Stimulated activated CD8-positive, alpha-beta memory T cell treated with anti-CD3 and anti-CD28 coated beads, Interleukin-12 subunit alpha, Interleukin-12 subunit beta, amount 100 ng/mL, for 4 hours (primary cell): ENCODE results near the gene MAGI1.
"Not testable (repeated sequence)": the region's sequence is repeated elsewhere in the genome, so short reads cannot be mapped to it uniquely, and the experiment has no call there.

Experiments used
- DNase-seq: peaks from one replicate; pipeline ENCODE4 v3.0.0-alpha.2; 2020; ENCODE audit warnings: low read depth

MAGI1 gene

GRCh38 chr3:65587650-65588439 is 450.9 kb downstream of the MAGI1 start:
- DNase-seq, result no peak

- DNase-seq, result no peak
These were observed 453.8 kb downstream of the MAGI1 start for GRCh38 chr3:65584913-65585312.

GRCh38 chr3:65584002-65584401 is 454.7 kb downstream of the MAGI1 start:
- DNase-seq, result no peak

DNA sequence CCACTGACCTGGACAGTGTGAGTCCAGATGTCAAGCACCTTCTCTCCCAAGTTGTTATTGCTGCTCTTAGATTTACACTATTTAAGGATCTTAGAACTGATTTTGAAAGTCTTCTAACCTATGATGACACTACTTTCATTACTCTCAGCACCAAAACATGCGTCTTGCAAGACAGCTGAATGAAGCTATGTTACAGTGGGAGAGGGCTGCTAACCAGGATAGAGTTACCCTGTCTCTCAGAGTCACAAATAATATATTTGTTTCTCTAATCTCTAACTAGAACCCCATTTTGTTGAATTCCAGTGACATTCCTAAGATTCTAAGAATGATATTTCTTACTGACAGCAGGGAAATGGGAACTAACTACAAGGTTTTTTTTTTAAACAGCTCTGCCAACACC is 455.5 kb downstream of the MAGI1 start:
- no peak for DNase-seq

GRCh38 chr3:65582012-65582717 is 456.6 kb downstream of the MAGI1 start:
- DNase-seq, result no peak

- no peak for DNase-seq
These were observed 457.4 kb downstream of the MAGI1 start for GRCh38 chr3:65581313-65581712.

DNA sequence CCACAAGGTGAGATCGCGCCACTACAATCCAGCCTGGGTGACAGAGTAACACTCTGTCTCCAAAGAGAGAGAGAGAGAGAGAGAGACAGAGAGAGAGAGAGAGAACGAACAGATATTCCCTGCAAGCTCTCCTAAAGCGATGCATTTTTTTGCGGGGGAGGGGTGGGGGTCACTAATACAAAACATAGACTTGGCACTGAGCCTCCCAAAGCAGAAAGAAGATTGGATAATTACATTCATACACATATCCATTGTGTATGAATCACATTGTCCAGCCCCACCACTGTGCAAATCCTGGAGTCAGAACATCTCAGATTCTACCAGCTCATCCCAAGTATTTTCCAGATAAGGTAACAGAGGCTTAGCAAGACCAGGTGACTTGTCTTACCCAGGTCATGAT is 459.9 kb downstream of the MAGI1 start:
- DNase-seq, result no peak

- no peak for DNase-seq
These were observed 460.8 kb downstream of the MAGI1 start for GRCh38 chr3:65577843-65578430.

- DNase-seq, result no peak
These were observed 461.8 kb downstream of the MAGI1 start for GRCh38 chr3:65576966-65577365.

DNA sequence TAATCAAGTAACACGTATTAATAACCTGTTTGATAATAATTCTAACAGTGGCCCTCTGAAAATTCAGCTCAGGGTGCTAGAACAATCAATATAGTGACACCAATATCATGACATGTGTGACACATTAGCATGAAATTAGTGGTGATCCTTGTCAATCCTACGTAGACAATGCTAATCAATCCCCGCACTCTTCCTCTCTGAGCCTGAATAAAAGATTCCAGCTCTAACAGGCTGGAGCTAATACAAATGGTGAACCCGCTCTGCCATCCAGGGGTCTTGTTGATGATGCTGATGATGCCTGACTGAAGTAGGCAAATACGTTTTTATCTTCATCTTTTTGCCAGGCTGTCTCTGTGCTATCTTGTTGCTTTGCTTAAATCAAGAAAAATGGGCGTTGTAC is 462.5 kb downstream of the MAGI1 start:
- no peak for DNase-seq

GRCh38 chr3:65575376-65575840 is 463.3 kb downstream of the MAGI1 start:
- no peak for DNase-seq

- DNase-seq, result no peak
These were observed 465.1 kb downstream of the MAGI1 start for GRCh38 chr3:65573548-65574116.

- no peak for DNase-seq
These were observed 466.4 kb downstream of the MAGI1 start for GRCh38 chr3:65572175-65572777.

- no peak for DNase-seq
These were observed 468.8 kb downstream of the MAGI1 start for GRCh38 chr3:65569845-65570405.

DNA sequence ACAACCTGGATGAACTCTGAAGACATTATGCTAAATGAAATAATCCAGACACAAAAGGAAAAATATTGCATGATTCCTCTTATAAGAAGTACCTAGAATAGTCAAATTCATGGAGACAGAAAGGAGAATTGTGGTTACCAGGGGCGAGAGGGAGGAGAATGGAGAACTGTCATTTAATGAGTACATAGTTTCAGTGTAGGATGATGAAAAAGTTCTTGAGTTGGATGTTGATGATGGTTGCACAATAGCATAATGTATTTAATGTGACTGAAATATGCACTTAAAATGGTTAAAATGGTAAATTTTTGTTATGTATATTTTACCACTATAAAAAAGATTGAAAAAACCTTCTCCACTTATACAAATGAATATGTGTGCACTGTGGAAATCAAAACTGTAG is 469.6 kb downstream of the MAGI1 start:
- no peak for DNase-seq

DNA sequence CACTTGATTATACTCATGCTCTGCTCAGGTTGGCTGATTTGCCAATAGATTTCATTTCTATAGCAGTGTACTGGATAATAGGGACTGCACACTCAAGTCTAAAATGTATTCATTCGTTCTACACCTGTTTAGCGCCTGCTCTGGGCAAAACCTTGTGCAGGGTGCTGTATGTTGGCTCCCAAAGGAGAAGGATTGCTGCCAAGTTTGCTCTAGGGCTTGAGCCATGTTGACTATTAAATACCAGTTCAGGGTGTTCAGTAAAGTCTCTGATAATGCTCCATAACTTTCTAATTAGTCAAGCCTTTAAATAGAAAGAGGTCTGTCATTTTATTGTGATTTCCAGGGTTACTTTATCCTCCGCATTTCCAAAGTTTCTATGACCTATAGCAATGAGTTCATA is 470.2 kb downstream of the MAGI1 start:
- DNase-seq, result no peak

DNA sequence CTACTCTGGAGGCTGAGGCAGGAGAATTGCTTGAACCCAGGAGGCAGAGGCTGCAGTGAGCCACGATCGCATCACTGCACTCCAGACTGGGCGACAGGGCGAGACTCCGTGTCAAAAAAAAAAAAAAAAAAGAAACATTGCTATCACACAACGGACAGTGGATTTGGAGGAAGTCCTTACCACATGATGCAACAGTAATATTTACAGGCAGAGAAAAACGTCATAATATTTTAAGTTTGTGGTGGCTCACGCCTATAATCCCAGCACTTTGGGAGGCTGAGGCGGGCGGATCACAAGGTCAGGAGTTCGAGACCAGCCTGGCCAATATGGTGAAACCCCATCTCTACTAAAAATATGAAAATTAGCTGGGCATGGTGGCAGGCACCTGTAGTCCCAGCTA is 473.0 kb downstream of the MAGI1 start:
- DNase-seq, result not testable (repeated sequence)

GRCh38 chr3:65564483-65564882 is 474.2 kb downstream of the MAGI1 start:
- DNase-seq, result no peak

- DNase-seq, result no peak
These were observed 474.9 kb downstream of the MAGI1 start for GRCh38 chr3:65563861-65564260.

DNA sequence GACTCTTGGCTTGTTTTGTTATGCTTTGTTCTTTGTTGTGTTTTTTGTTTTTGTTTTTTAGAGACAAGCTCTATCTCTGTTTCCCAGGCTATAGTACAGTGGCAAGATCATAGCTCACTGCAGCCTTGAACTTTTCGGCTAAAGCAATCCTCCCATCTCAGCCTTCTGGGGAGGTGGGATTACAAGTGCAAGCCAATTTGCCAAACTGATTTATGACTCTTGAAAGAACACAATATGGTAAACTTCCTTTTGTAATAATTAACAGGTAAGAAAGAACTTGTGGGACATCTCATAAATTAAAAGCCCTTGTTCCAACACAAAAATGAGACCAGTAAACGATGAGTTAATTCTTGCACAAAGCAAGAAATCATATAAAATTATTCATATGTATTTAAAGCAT is 476.3 kb downstream of the MAGI1 start:
- DNase-seq, result no peak

DNA sequence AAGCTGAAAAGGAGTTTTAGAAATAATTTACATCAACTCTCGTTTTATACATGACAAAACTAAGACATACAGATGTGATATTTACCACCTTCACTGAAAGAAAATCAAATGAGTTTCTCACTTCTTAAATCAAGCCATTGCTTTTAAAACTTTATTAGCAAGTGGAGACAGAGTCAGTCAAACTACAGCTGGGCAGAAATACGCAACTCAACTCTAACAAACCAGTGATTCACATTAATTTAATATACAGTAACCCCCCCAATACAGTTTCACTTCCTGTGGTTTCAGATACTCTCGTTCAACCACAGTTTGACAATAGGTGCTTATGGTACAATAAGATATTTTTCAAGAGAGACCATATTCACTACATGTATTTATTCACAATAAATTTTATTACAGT is 477.1 kb downstream of the MAGI1 start:
- no peak for DNase-seq

- no peak for DNase-seq
These were observed 477.8 kb downstream of the MAGI1 start for GRCh38 chr3:65560901-65561300.
